ENCODE results near the gene FAM222B. TPM values are rescaled to one million over a fixed set of nuclear protein-coding genes. Genes with fewer than 3 reads are reported as not detected.
"Not testable (repeated sequence)": the region's sequence is repeated elsewhere in the genome, so short reads cannot be mapped to it uniquely, and the experiment has no call there.

The FAM222B gene
- total and polyA plus RNA-seq, 2 donors (not counting 1 experiment from before 2014, with no cell fraction given) = 10.8 to 23.1 TPM

DNA sequence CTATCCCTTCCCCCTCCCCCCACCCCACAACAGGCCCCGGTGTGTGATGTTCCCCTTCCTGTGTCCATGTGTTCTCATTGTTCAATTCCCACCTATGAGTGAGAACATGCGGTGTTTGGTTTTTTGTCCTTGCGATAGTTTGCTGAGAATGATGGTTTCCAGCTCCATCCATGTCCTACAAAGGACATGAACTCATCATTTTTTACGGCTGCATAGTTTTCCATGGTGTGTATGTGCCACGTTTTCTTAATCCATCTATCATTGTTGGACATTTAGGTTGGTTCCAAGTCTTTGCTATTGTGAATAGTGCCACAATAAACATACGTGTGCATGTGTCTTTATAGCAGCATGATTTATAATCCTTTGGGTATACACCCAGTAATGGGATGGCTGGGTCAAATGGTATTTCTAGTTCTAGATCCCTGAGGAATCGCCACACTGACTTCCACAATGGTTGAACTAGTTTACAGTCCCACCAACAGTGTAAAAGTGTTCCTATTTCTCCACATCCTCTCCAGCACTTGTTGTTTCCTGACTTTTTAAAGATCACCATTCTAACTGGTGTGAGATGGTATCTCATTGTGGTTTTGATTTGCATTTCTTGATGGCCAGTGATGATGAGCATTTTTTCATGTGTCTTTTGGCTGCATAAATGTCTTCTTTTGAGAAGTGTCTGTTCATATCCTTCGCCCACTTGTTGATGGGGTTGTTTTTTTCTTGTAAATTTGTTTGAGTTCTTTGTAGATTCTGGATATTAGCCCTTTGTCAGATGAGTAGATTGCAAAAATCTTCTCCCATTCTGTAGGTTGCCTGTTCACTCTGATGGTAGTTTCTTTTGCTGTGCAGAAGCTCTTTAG, 106.4 kb downstream of the FAM222B start:
- intact Hi-C loops (cut with micrococcal nuclease); H3K9ac ChIP-seq (ENCODE audit: low read length); DNase-seq; H3K27me3 Mint-ChIP-seq; ATAC-seq (ENCODE audit: low read depth); H2AFZ ChIP-seq (ENCODE audit: insufficient read depth, low read depth, low read length, poor library complexity, severe bottlenecking); H3K9me3 Mint-ChIP-seq (ENCODE audit: insufficient read depth); H3K4me2 ChIP-seq (replicated peaks; ENCODE audit: low read depth, low read length, poor library complexity, severe bottlenecking); H3K27ac ChIP-seq (ENCODE audit: low read length in 2 of 2); H3K27me3 ChIP-seq (replicated peaks in 1 of 4; ENCODE audit: control extremely low read depth in 1 of 4, control insufficient read depth in 3 of 4, insufficient read depth in 4 of 4, low read length in 3 of 4); H3K4me3 ChIP-seq (ENCODE audit: control extremely low read depth in 1 of 5, extremely low read depth in 1 of 5, insufficient read depth in 1 of 5, low read depth in 2 of 5, low read length in 4 of 5); H4K20me1 ChIP-seq (ENCODE audit: control insufficient read depth, insufficient read depth, low read length, poor library complexity, severe bottlenecking): not testable (repeated sequence)
- CTCF ChIA-PET = interaction anchor here (1.3 to 1.6 kb wide), 3 partner anchors 9 to 16 kb away, joined by 3 to 14 read pairs (median 10); partner anchors contain the start of genes RPL23A and TLCD1
- Histone ChIP-seq H3K79me2 (ENCODE audit: control insufficient read depth, insufficient read depth, low read length) (peaks cover 54% of the 10 kb centered on the region), H3K9me3 (ENCODE audit: control extremely low read depth in 1 of 3, control insufficient read depth in 2 of 3, insufficient read depth in 1 of 3, low read length in 2 of 3) (peaks cover 0 to 22% (median 0%) of the 10 kb centered on the region in 3 donors), H3K36me3 (replicated peaks in 1 of 2; ENCODE audit: control extremely low read depth in 1 of 2, control insufficient read depth in 1 of 2, extremely low read depth in 1 of 2, insufficient read depth in 2 of 2, low read length in 1 of 2) (peaks cover 0 to 11% of the 10 kb centered on the region in 2 experiments), H3K4me1 (ENCODE audit: control insufficient read depth in 2 of 2, insufficient read depth in 2 of 2, low read length in 2 of 2) (peaks cover 68% of the 10 kb centered on the region in 2 donors)
- peak overlapping the region; percentile 47 for H3K4me3 Mint-ChIP-seq
- H3K4me1 Mint-ChIP-seq = peaks cover 70% of the 10 kb centered on the region
- H3K27ac Mint-ChIP-seq = peak overlapping the region; percentile 70
- POLR2A ChIA-PET = interaction anchor here (2.2 to 13.3 kb wide), 2 partner anchors 9 to 14 kb away, joined by 4 to 511 read pairs; partner anchors contain the start of gene TRAF4
- no CpG with 5 or more reads among the region's 8 CpGs for WGBS (ENCODE audit: insufficient coverage)

DNA sequence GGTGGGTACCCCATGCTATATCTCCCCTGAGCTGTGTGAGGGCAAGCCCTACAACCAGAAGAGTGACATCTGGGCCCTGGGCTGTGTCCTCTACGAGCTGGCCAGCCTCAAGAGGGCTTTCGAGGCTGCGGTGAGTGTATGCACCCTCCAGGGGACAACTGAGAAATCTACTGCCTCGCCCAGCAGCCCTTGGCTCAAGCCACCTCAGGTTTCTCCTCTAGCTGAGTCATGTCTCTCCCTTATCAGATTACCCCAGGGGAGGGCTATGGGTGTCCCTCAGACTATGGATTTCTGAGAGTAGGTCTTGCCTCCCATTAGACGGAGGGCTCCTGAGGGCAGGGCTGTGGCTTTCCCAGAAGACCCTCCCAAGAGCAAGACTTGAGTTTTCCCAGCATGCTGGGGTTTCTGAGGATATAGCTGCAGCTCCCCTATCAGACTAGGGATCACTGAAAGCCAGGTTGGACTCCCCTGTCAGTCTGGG, 107.3 kb downstream of the FAM222B start:
- H3K9ac ChIP-seq (ENCODE audit: low read length) = no peak overlapping the region
- intact Hi-C loops (cut with micrococcal nuclease) = no loop called here
- peak overlapping the region; percentile 46 for H3K27ac Mint-ChIP-seq

More for the DNA sequence above, 107.3 kb downstream of the FAM222B start:
- peaks cover 60 to 62% of the 10 kb centered on the region in 2 donors for H3K4me1 ChIP-seq (ENCODE audit: control insufficient read depth in 2 of 2, insufficient read depth in 2 of 2, low read length in 2 of 2)
- no peak overlapping the region for H3K4me2 ChIP-seq (replicated peaks; ENCODE audit: low read depth, low read length, poor library complexity, severe bottlenecking)
- no peaks in the 10 kb centered on the region for H3K9me3 Mint-ChIP-seq (ENCODE audit: insufficient read depth)
- no peaks in the 10 kb centered on the region for H3K27me3 Mint-ChIP-seq
- H3K79me2 ChIP-seq (ENCODE audit: control insufficient read depth, insufficient read depth, low read length) = peaks cover 52% of the 10 kb centered on the region
- DNase-seq (no peak), ATAC-seq (ENCODE audit: low read depth) (no peak)
- peaks cover 0 to 11% of the 10 kb centered on the region in 2 experiments for H3K36me3 ChIP-seq (replicated peaks in 1 of 2; ENCODE audit: control extremely low read depth in 1 of 2, control insufficient read depth in 1 of 2, extremely low read depth in 1 of 2, insufficient read depth in 2 of 2, low read length in 1 of 2)
- H3K4me3 Mint-ChIP-seq = no peak overlapping the region
- ChIA-PET CTCF (interaction anchor here (1.3 to 1.6 kb wide), 3 partner anchors 8 to 15 kb away, joined by 3 to 14 read pairs (median 10); partner anchors contain the start of genes RPL23A and TLCD1), POLR2A (interaction anchor here (0.6 to 13.3 kb wide), 2 partner anchors 10 to 14 kb away, joined by 4 to 511 read pairs; partner anchors contain the start of gene TRAF4)
- H3K9me3 ChIP-seq (ENCODE audit: control extremely low read depth in 1 of 3, control insufficient read depth in 2 of 3, insufficient read depth in 1 of 3, low read length in 2 of 3) = peaks cover 0 to 15% (median 0%) of the 10 kb centered on the region in 3 donors
- peaks cover 61% of the 10 kb centered on the region for H3K4me1 Mint-ChIP-seq
- H3K27me3 ChIP-seq (replicated peaks in 1 of 4; ENCODE audit: control extremely low read depth in 1 of 4, control insufficient read depth in 3 of 4, insufficient read depth in 4 of 4, low read length in 3 of 4) = no peaks in the 10 kb centered on the region
- TF ChIP-seq, protein P1, sequence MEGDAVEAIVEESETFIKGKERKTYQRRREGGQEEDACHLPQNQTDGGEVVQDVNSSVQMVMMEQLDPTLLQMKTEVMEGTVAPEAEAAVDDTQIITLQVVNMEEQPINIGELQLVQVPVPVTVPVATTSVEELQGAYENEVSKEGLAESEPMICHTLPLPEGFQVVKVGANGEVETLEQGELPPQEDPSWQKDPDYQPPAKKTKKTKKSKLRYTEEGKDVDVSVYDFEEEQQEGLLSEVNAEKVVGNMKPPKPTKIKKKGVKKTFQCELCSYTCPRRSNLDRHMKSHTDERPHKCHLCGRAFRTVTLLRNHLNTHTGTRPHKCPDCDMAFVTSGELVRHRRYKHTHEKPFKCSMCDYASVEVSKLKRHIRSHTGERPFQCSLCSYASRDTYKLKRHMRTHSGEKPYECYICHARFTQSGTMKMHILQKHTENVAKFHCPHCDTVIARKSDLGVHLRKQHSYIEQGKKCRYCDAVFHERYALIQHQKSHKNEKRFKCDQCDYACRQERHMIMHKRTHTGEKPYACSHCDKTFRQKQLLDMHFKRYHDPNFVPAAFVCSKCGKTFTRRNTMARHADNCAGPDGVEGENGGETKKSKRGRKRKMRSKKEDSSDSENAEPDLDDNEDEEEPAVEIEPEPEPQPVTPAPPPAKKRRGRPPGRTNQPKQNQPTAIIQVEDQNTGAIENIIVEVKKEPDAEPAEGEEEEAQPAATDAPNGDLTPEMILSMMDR (IDR thresholded peaks at IDR 0.05) = no peak
- no peak for TF ChIP-seq EZH2 (IDR thresholded peaks at IDR 0.05; ENCODE audit: borderline replicate concordance, insufficient read depth, low read depth, low read length, poor library complexity, severe bottlenecking)
- no peak overlapping the region for H3K27ac ChIP-seq (ENCODE audit: low read length in 2 of 2)
- no peak overlapping the region for H3K4me3 ChIP-seq (ENCODE audit: control extremely low read depth in 1 of 5, extremely low read depth in 1 of 5, insufficient read depth in 1 of 5, low read depth in 2 of 5, low read length in 4 of 5)
- H4K20me1 ChIP-seq (ENCODE audit: control insufficient read depth, insufficient read depth, low read length, poor library complexity, severe bottlenecking) = no peaks in the 10 kb centered on the region
- WGBS (ENCODE audit: insufficient coverage) = 89% methylated on average over 5 of the region's 5 CpGs
- no peak overlapping the region for H2AFZ ChIP-seq (ENCODE audit: insufficient read depth, low read depth, low read length, poor library complexity, severe bottlenecking)
